ENCODE data around the gene CFL1. TPM values are rescaled to one million over a fixed set of nuclear protein-coding genes. Genes with fewer than 3 reads are reported as not detected.
A peak's percentile ranks its signal among the peaks of the same experiment; 100 is the strongest.
"Not testable (repeated sequence)": the region's sequence is repeated elsewhere in the genome, so short reads cannot be mapped to it uniquely, and the experiment has no call there.

CFL1 gene
- 976 and 1,057 TPM in 2 replicates for total RNA-seq

DNA sequence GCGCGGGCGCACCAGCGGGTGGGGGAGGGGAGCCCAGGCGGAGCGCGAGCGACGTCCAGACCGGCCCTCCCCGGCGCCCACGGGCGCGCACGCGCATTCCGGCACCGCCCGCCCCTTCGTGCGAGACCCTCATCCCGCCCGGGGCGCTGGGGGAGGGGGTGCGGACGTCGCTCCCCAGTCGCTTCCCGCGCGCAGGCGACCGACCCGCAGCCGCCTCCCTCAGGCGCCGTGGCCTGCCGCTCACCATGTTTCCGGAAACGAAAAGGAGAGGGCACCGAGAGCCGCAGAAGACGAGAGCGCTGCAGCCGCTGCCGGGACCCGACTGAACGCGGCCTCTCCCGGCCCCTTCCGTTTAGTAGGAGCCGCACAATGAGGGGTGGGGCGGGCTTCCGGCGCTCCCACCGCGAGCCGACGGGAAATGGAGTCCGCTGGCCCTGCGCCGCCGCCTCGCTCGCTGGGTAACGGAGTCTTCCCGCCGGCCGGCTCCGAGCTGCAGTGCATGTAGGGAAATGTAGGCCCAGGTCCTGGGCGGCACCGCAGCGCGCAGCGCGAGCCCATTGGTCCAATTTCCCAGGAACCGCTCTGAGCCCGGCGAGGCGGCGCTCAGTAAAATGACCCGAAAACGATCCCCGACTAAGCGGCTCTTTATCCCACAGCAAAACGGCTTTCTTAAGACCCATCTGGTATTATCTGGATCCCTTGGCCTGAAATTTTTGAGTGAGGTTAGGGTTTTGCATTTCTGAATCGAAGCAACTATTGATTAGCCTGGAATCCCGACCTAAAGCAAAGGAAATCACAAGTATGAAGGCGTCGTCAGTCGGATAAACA is at the start of gene CFL1:
Gene CFL1 (minus strand): TSS at position 328 of the 828 bp plus-strand sequence. CDS start 81 bp downstream, at position 247.
- peak; percentile 93 to 99 for DNase-seq (ENCODE audit: low read depth in 2 of 2)

DNA sequence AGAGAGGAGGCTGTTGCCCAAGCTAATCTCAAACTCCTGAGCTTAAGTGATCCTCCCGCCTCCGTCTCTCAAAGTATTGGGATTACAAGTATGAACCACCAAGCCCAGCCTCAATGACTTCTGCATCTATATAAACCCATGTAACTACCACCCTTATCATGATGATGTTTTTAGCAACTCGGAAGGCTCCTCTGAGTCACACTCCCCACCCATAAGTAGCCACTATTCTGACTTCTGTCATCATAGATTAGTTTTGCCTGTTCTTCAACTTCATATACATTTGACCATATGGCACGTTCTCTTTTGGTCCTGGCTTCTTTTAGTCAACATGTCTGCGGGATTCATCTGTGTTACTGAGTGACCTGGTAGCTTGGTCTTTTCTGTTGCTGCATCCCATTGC is 48.6 kb upstream of the CFL1 start:
- DNase-seq (ENCODE audit: low read depth in 2 of 2) = no peak

DNA sequence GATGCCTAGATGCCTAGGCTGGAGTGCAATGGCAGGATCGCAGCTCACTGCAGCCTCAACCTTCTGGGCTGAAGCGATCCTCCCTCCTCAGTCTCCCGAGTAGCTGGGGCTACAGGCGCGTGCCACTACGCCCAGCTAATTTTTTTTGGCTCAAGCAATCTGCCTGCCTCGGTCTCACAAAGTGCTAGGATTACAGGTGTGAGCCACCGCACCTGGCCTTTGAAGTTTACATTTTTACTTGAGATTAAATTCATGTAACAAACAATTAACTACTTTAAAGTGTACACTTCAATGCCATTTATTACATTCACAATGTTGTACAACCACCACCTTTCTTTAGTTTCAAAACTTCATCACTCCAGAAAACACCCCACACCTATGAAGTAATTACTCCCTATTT is 45.7 kb upstream of the CFL1 start:
- no peak for DNase-seq (ENCODE audit: low read depth in 2 of 2)

DNA sequence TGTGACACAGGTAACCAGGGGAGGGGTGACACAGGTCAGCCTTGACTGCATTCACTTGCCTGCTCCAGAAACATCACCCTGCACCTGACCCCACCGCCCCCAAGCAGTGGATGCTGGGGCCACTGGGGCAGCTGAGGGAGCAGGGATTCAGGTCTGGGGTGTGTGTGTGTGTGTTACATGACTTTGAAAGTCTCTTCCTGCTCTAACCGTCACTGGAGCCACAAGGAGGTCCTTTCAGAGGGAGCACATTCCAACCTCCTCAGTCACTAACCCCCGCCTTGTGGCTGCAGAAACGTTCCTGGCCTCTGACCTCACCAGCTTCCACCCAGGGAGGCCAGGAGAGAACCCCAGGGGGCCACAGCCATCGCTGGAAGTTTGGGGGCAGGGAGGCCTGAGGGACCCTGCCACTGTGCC is 45.1 kb upstream of the CFL1 start:
- DNase-seq (ENCODE audit: low read depth in 2 of 2) = no peak

DNA sequence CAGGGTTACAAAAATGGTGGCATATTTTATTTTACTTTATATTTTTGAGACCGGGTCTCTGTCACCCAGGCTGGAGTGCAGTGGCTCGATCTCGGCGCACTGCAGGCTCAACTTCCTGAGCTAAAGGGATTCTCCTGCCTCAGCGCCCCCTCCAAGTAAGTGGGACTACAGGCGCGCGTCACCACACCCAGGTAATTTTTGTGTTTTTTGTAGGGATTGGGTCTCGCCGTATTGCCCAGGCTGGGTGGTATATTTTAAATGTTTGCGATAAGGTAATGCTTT is 42.9 kb upstream of the CFL1 start:
- no peak for DNase-seq (ENCODE audit: low read depth in 2 of 2)

DNA sequence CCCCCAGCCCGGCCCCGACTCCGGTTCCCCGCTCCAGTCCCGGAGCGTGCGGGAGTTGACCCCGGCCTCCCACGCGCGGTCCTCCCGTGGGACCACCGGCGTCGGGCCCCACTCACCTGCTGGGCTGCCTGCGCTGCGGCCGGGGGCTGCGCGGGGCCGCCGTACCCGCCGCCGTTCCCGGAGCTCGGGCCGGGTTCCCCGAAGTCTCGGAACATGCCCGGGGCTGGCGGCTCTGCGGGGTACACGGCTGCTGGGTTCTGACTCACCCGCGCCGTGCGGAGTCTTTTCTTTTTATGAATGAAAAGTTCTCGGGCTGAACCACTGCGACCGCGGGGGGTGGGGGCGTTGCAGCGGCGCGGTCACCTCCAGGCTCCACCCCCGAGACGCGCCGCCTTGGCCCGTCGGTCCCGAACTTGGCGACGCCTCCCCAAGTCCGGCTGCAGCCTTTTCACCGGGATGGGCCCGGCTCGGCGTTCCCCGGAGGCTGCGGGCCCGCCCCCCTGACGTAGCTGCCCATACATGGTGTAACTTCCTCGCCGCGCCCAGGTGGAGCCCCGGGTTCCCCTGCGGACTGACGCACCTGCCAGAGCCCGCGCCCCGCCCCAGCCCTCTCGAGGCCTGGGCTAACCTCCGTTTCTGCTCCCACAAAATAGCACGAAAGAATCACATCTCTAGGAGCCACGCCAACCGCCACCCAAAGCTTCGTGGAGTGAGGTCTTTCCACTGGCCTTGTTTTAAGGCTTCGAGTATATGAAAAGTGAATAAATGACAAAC is 42.3 kb upstream of the CFL1 start, which contains the start of gene FOSL1:
Gene FOSL1 (minus strand): TSS at position 264 of the 774 bp plus-strand sequence. CDS start 49 bp downstream, at position 215.
- peak; percentile 44 to 96 for DNase-seq (ENCODE audit: low read depth in 2 of 2)

DNA sequence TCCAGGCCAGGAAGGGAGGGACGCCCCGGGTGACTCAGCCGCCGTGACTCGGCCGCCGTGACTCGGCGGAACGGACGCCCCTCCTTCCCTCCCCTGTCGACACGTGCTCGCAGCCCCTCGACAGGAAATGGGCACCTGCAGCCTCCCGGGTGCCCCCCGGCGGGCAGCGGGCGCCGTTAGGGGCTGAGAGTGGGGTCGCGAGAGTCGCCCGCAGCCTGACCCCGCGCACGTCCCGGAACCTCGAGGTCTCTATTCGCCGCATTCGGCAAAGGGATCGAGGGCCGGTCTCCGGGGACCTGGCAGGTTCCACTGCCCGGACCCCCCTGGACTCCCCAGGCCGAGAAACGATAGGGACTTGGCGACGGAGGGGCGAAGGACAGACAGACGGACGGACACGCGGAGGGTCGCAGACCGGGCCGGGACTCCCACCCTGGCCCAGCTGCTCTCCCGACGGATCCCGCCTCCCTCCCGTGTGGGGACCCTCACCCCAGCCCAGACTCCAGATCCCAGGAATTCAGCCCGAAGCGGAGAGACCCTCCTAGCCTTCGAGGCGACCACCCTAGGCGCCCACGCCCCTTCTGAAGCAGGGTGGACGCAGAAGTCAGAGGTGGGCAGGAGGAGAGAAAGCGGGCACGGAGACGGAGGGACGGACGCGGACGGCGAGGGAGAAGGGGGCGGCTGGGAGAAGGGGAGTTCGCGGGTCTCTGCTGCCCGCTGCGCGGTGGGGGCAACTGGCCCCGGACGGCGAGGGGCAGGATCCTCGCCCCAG is 41.6 kb upstream of the CFL1 start:
- DNase-seq (ENCODE audit: low read depth in 2 of 2) = peak in 1 of 2 donors; percentile 82

DNA sequence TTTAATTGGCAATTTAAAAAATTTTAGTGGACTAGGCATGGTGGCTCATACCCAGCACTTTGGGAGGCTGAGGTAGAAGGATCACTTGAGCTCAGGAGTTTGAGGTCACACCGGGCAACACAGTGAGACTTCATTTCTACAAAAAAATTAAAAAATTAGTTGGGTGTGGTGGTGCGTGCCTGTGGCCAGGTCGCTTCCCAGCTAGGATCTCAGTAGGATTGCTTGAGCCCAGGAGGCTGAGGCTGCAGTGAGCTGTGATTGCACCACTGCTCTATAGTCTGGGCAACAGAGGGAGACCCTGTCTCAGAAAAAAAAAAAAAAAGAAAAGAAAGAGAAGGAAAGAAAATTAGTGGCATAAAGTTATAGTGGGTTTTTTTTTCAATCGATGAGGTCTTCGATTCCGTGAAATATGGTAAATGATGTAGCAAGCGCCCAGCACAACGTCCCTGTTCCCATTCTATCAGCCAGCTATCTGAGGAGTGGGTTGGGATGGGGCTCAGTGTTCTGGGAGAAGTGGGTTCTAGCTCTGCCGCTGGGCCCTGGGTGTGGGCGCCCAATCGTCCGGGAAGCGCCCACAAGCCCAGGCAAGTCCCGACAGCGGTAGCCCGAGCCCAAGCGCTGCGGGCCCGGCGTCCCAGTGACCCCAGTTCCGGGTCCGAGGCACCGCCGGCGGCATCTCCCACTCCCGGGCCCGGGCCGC is 40.8 kb upstream of the CFL1 start:
- DNase-seq (ENCODE audit: low read depth in 2 of 2) = no peak

DNA sequence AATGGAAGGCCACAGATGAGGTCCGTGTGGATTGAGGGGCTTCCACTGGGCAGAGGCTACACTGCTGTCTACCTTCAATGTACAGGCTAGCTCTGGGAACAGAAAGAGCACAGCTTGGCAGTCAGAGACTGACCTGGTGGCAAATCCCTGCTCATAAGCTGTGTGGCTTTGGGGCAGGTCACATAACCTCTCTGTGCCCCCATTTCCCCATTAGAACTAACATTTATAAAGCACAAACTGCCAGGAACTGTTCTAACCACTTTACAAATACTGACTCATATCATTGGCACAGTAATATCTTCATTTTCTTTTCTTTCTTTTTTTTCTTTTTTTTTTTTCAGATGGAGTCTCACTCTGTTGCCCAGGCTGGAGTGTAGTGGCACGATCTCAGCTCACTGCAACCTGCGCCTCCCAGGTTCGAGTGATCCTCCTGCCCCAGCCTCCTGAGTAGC is 39.1 kb upstream of the CFL1 start:
- DNase-seq (ENCODE audit: low read depth in 2 of 2) = no peak

DNA sequence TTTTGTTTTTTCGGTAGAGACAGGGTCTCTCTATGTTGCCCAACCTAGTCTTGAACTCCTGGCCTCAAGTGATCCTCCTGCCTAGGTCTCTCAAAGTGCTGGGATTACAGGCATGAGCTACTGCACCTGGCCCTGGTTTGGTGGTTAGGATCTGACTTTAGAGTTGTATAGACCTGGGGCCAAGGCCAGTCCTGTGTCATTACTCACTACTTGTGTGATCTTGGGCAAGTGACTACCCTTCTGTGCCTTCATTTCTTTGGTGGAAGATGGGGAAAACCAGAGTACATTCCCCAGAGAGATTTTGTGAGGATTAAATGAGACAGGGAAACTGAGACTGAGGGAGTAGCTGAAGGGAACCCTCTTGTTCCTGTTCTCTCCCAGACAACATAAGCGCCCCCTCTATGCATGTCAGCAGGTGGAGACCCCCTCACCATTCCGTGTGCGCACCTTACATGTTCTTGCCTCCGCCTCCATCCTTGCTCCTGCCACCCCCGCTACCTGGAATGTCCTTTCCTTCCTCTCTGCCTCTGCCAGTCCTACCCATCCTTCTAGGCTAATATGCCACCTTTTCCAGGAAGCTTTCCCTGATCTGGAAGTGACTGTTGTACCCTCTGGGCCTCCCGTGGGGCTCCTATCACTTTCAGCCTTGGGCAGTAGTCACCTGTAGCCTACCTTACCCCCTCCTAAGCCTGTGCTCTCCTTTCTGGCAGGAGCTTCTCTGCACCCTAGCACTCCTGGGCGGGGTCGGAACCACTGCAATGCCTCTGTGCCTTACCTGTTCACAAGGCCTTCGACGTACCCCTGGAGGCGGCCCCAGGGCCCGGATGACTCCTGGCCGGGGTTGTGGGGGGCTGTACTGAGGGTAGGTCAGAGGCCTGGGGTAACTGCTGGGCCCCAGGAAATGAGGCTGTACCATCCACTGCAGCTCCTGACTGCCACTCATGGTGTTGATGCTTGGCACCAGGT is 38.3 kb upstream of the CFL1 start:
- DNase-seq (ENCODE audit: low read depth in 2 of 2) = no peak

DNA sequence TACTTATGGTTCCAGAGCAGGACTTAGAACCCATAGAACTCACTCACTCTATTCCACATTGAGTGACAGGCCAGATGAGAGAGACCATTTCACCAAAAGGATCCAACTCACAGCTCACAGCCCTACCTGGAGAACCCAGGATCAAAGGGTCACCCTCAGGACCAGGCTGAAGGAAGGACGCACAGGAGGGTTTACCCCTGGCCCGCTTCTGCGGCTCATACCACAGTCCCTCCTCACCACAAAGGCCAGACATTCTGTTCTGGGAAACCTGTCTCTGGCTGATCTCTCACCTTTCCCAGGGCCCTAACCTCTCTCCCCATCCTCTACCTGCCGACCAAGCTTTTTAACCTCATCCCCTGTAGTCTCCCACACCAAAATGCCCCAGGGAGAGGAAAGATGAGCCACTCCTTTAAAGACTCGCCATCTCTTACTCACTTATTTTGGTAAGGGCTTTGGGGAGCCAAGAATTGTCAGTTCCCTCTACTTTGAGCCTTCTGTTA is 37.6 kb upstream of the CFL1 start:
- no peak for DNase-seq (ENCODE audit: low read depth in 2 of 2)

DNA sequence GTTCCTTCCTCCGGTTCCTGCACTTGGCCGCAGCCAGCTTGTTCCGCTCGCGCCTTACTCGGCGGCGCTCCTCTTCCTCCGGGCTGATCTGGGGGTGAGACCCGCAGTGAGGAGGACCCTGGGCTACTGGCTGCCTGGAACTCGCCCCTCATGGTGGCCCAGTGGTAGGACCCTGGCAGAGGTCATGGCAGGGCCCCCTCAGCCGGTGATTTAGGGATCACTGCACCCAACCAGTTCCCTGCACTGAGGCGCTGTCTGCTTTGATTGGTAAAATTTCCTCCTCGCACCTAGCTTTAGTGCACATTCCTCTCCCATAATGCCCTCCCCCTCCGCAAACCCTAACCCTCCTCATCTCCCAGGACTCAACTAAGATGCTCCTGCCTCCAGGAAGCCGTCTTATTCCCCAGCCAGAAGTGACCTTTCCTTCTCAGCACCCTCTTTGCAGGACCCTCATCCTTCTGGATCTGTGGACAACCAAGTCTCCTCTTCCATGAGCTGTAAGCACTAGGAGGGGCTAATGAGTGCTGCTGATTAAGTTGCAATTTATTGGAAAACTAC is 36.1 kb upstream of the CFL1 start:
- DNase-seq (ENCODE audit: low read depth in 2 of 2) = peak in 1 of 2 donors; percentile 45

DNA sequence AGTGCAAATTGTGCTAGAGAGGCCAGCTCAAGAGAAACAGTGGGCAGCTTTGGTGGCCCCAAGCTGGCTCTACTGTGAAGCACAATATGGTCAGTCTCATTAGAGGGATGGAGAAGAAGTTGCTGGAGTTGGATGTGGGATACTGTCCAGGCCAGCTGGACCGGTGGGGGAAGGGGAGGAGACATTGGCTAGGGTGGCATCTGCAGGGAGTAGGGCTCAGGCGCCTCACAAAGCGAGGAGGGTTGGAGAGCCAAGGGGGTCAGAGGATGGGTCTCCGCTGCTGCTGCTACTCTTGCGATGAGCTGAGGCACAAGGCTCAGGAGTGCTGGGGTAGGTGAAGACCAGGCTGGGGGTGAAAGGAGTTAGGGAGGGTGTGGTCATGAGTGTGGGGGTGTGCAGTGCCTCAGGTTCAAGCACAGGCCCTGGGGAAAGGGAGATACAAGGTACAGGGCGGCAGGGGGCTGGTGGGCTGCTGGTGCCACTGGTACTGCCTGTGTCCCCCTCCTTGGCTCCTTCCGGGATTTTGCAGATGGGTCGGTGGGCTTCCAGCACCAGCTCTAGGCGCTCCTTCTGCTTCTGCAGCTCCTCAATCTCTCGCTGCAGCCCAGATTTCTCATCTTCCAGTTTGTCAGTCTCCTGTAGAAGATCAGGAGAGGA is 34.8 kb upstream of the CFL1 start:
- DNase-seq (ENCODE audit: low read depth in 2 of 2) = no peak

DNA sequence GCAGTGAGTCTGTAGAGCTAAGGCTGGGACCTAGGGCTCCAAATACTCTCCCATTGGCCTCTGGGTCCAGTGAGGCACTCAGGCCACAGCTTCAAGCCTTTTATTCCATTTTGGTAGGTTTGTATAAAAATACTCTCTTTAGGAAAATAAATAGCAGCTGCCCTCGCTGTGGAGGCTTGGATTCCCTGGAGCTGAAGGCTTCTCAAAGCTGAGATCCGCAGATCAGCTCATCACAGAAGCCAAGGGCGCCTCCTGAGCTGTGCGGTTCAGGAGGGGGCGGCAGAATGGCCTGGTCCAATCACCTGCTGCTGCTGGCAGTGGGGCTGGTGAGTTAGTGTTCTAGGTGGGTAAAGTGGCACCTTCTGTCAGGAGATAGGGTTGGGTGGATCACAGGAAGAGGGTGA is 34.2 kb upstream of the CFL1 start:
- DNase-seq (ENCODE audit: low read depth in 2 of 2) = not testable (repeated sequence)

DNA sequence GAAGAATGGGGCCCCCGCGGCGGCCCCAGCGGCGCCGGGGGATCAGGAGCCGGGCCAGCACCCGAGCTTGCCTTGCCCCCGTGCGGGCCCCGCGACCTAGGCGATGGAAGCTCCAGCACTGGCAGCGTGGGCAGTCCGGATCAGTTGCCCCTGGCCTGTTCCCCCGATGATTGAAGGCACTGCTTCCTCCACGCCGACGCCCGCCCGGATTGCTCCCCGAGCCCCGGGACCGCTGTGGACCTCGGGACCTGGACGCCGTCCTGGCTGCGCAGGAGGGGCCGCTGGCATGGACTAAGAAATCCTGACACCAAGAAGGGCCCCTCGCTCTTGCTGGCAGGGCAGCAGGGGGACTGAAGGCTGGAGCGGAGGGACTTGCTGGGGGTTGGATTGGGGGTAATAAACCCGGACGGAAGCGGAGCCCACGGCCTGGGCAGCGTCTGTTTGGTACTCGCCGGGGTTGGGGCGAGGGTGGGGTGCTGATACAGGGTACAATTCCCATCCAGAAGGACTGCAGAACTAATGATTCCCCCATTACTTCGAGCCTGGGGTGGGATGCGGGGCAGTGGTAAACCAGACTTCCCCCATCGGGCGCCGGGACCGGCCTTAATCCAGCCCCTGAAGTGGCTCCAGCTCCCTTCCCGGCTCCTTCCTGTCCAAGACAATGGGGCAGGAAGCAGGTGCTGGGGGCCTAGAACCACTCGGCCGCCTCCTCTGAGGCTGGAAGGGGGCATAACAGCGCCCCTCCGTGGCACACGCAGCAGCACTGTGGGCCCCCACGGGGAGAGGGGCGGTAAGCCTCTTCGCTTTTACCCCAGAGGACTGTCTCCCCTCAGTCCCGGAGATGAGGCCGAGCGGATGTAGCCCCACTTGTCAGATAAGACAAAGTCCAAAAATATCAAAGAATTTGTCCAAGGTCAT is 33.5 kb upstream of the CFL1 start:
- peak in 1 of 2 donors; percentile 92 for DNase-seq (ENCODE audit: low read depth in 2 of 2)

DNA sequence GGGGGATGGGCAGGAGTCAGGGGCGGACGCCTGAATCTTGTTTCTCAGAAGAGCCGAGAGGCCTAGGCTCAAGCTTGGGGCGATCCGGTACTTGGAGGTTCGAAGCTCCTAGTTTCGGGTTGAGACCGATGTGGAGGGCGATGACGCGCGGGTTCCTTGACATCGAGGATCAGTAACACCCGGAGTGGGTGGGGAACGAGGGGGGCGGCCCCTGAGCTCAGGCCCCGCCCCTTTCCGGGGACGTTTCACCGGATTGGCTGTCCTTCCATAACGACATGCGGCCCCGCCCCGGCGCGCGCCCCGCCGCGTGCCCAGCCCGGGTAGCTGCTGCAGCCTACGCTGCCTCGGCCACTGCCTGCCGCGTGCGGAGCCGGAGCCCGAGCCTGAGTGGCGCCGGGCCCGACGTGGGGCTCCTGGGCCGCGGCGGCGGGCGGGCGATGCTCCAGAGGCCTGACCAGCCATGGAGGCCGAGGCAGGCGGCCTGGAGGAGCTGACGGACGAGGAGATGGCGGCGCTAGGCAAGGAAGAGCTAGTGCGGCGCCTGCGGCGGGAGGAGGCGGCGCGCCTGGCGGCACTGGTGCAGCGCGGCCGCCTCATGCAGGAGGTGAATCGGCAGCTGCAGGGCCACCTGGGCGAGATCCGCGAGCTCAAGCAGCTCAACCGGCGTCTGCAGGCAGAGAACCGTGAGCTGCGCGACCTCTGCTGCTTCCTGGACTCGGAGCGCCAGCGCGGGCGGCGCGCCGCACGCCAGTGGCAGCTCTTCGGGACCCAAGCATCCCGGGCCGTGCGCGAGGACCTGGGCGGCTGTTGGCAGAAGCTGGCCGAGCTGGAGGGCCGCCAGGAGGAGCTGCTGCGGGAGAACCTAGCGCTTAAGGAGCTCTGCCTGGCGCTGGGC is 32.6 kb upstream of the CFL1 start, which contains the start of gene CCDC85B:
Gene CCDC85B (plus strand): TSS at position 350 of the 895 bp plus-strand sequence. CDS start 111 bp downstream, at position 461.
- peak; percentile 75 to 96 for DNase-seq (ENCODE audit: low read depth in 2 of 2)
